Activated T-cell treated with anti-CD3 and anti-CD28 coated beads for 24 hours (primary cell): ENCODE data around the gene TNFRSF21.

Experiments
- DNase-seq: peaks from one replicate; pipeline ENCODE4 v3.0.0-alpha.2; 2020; ENCODE audit warnings: low read depth

The TNFRSF21 gene

DNA sequence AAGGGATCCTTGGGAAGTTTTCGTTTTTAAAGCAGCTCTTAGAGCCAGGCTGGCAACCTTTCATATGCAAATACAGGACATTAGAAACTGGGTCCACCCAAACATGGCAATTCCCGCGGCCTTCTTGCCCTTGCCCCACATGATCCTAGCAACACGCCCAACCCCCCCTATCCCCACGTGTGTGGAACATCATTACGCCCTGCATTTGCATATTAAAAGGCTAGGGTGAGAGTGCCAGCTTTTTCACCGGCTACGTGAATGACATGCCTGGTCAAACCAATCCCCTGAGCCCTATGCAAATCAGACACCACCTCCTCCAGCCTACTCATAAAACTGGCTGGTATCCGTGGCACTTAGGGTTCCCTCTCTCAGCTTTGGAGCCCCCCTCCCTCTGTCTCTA lies 88.1 kb downstream of the TNFRSF21 start:
- no peak for DNase-seq

DNA sequence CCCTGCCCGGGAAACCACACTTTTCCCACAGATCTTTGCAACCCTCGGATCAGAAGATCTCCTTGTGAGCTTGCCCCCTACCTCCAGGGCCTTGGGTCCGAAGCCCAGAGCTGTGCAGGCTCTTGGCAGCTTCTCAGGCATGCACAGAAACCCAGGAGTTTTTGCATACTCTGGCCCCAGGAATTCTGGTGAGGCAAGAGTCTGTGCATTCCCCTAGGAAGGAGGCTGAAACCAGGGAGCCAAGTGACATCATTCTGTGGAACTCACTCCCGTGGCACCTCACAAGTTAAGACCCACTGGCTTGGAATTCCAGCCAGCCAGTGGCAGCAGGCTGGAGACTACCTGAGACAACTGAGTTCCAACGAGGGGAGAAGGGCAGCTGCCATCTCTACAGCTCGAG lies 100.1 kb downstream of the TNFRSF21 start:
- DNase-seq = no peak

DNA sequence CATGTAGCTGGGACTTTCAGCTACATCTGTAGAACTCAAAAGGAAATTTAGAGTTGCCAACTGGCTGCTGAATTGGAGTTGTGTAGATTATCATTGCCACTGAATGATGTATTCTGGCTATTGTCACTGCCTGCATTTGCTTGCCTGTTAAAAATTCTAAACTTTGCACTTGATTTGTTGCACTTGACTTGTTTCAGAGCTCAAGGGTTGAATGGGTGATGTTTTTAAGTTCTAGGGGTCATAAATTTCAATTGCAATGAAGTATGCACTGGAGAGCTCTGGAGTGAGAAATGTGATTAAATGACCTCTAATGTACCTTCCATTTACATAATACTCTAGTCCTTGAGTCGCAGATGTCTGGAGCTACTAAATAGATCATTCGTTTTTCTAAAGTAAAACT lies 102.4 kb downstream of the TNFRSF21 start:
- DNase-seq = no peak

DNA sequence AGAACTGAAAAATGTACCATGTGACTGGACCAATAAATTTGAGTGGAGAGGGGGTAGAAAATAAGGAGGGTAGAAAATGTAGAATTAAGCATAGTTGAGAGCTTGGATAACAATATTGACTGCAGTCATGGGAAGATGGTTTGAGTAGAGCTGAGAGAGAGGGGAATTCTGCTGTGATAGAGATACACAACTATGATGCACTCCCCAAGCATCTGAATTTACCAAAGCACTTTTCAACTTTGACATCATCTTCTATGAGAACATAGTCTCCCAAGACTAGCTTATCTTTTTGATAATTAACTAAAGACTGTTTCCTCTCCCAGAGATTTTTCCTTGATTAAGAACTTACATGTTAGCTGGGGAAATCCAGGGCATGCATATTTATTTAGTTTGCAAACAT lies 103.1 kb downstream of the TNFRSF21 start:
- DNase-seq = no peak

DNA sequence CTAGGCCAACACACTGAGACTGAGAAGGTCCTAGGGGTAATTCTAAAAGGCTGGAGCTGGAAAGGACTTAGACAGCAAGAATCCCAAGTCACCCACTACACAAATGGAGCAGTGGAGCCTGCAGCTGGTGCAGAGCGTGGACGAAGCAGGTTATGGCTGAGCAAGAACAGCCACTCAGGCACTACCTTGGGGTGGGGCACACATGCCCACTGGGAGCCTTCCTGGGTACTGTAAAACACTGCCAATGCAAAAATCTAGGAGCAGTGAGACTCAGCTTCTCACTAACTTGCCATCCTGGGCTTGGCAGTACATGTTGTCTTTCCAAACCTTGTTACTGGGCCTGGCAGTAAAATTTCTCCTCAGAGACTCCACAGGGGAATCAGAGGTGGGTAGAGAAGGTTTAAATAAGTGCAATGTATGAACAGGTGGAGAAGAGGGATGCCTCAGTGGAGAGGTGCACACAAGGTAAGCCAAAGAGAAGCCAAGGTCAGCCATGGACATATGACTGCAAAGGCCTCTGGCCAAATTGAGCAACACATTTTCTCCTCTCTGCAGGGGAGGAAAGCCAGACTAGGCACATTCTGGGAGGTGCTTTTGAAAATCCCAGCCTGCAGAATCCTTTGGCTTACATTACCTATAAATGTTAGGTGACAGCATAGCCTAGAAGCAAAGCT lies 105.6 kb downstream of the TNFRSF21 start:
- no peak for DNase-seq

DNA sequence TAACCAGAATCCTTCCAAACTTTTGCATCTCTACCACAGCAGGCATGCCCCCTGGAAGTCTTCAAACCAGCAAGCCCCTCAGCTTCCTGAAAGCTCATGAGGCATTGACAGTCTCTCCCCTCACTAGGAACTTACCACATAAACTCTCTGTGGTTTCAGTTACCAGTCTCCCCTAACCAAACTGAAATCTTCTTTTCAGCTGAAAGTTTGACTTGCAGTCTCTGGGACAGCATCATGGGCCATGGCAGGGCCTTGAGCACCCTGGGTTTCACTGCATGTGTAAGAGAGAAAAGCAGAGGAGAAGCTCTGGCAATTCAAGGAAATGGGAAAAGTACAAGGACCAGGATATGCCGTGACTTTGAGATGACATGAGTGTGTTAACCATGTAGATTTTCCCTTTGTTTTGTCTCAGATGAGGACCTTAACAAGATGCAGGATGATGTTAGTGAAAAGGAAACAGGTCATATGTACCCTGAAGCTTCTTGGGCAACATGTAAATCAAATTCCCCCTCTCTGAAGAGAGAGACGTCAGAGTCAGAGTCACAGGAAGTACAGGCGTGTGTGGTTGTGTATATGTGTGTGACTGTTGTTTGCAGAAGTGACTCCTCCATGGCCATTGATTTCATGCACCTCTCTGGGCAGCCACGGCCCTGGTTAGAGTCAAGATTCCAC lies 106.3 kb downstream of the TNFRSF21 start:
- no peak for DNase-seq

DNA sequence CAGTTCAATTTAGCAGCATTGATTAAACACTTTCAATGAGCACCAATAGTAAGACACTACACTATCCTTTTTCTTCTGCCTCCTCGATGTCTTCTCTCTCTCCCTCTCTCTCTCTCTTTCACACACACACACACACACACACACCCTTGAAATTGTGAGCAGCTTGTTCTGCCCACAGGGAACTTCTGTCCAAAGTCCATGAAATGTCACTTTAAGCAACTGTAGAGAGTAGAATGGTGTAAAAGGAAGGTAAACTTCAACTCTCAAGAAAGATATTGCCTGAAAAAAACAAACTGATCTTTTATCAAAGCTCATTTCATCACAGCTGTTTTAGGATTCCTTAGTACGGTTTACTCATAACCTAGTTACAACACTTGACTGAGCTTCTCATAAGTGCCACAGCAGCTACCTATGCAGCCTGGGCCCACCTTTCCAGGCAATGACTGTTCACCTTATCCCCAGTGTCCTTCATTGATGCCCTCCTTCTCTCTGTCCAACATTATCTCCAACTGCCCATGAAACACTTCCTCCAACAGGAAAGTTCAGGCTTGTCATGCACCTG lies 107.0 kb downstream of the TNFRSF21 start:
- no peak for DNase-seq

DNA sequence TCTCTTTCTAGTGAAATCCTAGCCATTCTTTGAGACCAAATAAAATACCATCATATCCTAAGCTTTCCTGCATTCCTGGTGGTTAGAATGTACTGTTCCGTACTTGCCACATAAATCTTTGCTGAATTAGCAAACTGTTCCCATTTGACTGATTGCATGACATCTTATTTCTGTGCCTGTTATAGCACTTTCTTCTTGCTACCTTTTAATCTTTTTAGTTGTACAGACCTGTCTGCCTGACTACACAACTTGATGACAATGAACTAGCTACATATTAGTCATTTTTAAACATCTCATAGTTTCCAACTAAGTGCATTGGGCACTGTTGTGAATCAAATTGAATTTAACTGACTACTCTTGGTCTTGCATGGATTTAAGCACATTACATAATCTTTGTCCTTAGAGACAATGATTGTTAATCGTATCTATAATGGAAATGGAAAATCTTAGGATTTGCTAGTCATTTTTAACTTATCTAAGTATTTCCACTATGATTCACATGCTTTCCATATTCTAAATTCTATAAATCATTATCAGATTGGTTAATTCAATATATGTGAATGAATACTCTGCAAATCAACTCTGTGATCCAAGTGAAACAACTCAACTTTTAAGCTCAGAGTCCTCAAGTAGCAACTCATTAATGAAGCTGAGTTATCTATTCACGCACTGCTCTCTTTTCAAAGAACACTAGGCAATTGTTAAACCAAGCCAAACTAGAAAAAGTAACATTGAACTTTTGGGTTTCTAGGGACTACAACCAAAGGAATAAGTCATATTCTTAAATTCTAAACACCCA lies 109.0 kb downstream of the TNFRSF21 start:
- DNase-seq = no peak

DNA sequence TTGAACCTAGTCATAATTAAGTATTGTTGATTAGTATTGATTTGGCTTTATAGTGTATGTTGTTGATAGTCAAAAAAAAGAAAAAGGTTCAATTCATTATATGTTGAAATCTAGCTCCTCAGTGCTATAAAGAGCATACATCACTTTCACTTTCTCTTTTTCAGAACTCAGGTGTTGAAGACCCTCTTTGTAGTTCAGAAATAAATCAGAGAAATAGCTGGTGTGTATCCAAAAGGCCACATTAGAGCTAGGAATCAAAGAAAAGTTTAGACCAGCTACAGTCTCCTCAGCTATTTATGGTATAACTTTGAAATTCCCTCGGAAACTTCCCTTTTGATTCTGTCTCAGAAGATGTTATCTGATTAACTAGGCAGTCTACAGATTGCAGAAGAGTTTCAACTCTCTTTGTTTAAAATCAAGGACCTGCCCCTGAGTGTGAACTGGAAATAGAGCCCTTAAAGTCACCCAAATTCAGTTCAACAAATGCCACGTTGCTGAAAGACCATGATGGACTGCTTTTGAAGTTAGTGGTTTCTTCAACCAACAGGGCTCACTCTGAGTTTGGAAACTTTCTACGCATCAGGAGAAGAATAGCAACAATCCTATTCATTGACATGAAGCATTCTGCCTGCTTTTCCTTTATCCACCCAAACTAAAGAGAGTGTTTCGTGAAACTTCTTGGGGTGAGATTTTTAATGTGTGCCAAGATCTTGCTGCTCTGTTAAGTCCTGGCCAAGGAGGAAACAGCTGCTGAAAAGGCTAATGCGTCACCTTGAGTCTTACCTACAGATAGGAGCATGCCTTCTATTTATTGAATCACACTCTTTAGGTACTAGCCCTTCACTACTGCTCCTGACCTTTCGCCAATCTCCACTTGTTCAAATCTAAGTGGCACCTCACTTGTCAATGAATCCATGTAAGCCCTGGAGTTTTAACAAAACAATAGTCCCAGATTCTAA lies 111.7 kb downstream of the TNFRSF21 start:
- no peak for DNase-seq

DNA sequence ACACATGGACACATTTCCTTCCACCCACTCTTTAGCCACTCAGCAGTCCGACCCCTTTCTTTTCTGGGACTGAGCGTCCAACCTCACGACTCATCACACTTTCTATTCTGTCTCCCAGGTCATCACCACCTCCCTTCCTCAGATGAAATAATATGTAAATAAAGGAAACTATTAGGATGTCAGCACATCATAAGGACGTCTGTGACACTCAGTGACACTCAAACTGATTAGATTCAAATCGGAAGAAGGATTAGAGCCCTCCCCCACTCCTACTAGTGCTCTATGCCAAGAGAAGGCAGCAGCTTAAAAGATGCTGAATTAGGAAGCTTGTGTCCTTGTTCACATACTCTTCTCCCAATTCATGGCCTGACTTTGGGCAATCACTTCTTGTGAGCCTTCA lies 113.6 kb downstream of the TNFRSF21 start:
- DNase-seq = no peak

DNA sequence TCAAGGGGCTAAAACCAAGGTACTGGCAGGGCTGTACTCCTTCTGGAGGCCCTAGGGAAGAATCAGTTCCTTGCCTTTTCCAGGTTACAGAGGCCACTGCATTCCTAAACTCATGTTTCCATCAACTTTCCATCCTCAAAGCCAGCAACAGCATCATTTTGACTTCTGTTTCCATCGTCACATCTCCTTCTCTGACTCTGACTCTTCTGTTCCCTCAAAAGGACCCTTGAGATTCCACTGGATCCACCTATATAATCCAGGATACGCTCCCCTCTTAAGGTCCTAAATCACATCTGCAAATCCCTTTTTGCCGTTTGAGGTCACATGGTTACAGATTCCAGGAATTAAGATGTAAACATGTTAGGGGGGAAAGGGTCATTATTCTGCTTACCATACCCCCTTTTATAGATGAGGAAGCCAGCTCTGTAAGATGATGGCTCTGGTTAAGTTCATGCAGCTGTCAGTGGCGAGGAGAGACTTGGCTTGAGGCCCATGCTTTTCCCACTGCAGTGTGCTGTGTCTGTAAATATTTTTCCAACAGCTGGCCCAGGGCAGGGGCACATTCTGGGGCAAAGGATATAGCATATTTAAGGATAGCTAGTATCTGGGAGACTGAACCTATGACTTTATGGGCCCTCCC lies 114.6 kb downstream of the TNFRSF21 start:
- DNase-seq = no peak

DNA sequence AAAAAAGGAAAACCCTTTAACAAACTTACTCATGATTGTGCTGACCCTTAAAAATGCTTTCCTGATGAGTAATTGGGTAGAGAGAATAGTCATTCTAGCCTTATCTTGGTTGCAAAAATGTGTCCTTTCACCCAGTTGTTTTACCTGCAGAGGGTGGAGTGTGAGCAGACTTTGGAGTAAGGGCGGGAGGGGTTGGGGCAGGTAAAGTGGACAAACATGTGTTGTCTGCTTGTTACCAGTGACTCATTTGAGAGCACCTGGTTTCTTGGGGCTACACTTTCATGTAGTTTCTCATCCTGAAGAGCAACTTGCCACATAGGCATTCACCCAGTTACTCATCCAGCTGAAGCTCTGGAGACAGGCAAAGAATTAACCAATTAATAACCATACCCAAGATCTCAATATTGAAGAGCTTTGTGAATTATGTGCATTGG lies 121.1 kb downstream of the TNFRSF21 start:
- no peak for DNase-seq

DNA sequence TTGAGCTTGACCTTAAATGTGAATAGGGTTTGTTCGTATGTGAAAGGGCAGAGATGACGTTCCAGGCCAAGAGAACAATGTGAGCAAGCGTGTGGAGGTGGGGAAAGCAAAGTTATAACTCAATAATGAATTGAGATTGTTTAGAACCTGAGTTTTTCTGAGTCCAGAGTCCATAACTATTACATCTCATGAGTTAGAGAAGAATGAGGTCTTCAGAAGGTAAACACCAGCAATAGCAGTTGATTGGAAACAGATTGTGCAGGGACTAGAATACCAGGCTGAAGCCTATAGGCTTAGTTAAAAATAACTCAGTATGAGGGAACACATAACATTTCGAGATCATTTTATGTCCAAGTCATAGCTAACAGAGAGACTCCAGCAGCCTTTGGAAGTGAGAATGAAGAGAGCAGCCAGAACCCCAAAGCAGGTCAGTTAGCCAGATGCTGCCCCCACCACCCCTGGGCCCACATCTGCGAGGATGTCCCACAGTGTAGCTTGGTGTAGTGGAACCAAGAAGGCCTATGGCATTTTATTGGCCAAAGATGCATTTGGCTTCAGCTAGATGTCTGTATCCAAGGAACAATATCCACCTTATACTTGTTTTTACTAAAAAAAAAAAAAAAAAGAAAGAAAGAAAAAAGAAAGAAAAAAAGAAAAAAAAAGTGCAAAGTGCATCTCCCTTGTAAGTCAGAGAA lies 121.7 kb downstream of the TNFRSF21 start:
- no peak for DNase-seq

DNA sequence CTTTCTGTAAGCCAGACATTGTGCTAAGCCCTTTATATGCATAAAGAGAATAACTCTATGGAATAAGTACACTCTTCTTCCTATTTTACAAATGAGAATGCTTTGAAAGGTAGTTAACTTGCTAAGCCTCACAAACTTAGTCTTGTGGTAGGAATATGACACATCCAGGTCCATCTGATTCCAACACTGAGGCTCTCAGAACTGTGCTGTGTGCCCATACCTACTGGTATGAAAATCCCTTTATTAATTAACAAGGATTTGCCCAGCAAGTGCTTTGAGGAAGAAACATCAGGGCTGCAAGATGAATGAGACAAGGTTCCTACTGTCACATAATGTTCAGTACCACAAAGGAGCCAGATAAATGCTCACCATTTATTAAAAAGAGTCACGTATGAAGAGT lies 122.6 kb downstream of the TNFRSF21 start:
- no peak for DNase-seq

DNA sequence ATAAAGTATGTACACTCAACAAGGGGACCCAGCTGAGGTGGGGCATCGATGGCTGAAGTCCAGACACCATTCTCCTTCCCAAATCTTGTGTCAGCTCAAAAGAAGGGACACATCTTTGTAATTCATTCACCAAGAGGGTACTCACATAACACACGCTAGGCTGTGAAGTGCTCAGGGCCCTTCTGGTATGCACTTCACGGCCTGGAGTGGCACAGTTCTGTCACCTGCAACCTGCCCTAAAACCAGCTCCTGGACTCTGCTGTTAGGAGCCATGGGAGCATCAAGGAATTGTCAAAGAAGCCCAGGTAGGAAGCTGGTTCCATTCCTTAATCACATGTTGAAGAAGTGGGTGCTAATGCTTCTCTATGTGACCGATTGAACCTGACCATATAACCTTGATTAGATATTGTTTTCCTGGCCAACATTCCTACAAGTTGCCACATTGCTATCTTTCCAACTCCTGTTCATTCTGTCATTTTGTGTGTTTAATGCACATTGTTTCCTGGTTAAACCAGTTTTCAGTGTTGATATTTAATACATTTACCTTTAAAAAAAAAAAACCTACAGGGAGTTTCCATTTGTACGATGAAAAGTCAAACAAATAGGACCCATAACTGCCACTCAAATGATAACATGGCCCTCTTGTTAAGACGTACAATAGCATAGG lies 127.3 kb downstream of the TNFRSF21 start:
- no peak for DNase-seq

DNA sequence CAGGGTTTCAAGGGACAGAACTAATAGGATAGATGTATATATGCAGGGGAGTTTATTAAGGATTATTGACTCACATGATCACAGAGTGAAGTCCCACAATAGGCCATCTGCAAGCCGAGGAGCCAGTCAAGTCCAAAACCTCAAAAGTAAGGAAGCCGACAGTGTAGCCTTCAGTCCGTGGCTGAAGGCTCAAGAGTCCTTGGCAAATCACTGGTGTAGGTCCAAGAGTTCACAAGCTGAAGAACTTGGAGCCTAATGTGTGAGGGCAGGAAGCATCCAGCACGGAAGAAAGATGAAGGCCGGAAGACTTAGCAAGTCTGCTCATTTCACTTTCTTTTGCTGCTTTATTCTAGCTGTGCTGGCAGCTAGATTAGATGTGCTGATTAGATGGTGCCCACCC lies 128.0 kb downstream of the TNFRSF21 start:
- no peak for DNase-seq
